Activated T-cell treated with anti-CD3 and anti-CD28 coated beads, Interleukin-2, amount 50 U/mL, for 24 hours (primary cell): ENCODE measurements around the gene ACTL8.
"Not testable (repeated sequence)": the region's sequence is repeated elsewhere in the genome, so short reads cannot be mapped to it uniquely, and the experiment has no call there.

Source experiments
- DNase-seq: peaks from one replicate; pipeline ENCODE4 v3.0.0-alpha.2; 2020
- H3K27ac Mint-ChIP-seq: 2 replicates; pipeline ENCODE4 v1.8.0; 2020; ENCODE audit warnings: mild to moderate bottlenecking, mixed read lengths
- H3K27me3 Mint-ChIP-seq: 2 replicates; pipeline ENCODE4 v1.8.0; 2020; ENCODE audit warnings: mixed read lengths
- H3K36me3 Mint-ChIP-seq: 2 replicates; pipeline ENCODE4 v1.8.0; 2020; ENCODE audit warnings: low read depth, mixed read lengths
- H3K4me1 Mint-ChIP-seq: 2 replicates; pipeline ENCODE4 v1.8.0; 2020; ENCODE audit warnings: low read depth, mixed read lengths
- H3K4me3 Mint-ChIP-seq: 2 replicates; pipeline ENCODE4 v1.8.0; 2020; ENCODE audit warnings: mild to moderate bottlenecking, moderate library complexity, mixed read lengths
- H3K9me3 Mint-ChIP-seq: 2 replicates; pipeline ENCODE4 v1.8.0; 2020; ENCODE audit warnings: mixed read lengths

ACTL8 gene

DNA sequence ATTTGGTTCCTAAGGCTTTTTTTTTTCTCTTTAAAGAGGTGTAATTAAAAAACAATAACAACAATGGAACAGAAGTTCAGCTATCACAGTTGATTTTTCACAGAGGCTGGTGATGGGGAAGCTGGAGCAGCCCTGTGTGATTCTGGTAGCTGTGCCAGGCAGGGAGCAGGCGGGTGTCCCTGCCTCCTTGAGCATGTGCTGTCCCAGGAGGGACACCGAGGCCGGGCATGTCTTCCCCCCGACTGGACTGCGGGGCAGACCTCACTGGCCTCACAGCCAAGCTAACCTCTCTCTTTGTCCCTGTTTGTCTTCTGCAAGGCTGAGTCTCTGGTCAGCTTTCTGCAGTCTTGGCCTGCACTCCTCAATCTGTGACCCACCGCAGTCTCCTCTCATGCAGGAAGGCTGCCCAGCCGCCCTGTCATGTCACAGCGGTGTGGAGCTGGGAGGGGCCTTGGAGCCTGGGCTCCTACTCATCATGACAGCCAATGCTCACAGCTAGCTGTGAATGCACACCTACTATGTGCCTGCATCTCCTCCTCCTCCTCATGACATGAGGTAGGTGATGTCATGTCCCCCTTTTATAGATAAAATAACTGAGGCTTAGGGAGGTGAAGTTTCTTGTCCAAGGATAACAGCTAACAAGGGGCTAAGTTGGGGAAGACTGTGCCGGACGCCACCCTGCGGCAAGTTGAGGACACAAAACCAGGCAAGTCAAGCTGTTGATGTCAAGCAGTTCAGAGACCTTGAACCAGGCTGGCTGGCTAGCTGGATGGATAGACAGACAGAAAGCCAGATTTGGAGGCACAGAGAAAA, 10.3 kb upstream of the ACTL8 start:
- Mint-ChIP-seq H3K4me3 (no peak overlapping the region), H3K27ac (no peak overlapping the region), H3K36me3 (no peaks in the 10 kb centered on the region), H3K27me3 (peaks cover 40% of the 10 kb centered on the region), H3K9me3 (no peaks in the 10 kb centered on the region), H3K4me1 (no peaks in the 10 kb centered on the region)
- DNase-seq, result no peak

DNA sequence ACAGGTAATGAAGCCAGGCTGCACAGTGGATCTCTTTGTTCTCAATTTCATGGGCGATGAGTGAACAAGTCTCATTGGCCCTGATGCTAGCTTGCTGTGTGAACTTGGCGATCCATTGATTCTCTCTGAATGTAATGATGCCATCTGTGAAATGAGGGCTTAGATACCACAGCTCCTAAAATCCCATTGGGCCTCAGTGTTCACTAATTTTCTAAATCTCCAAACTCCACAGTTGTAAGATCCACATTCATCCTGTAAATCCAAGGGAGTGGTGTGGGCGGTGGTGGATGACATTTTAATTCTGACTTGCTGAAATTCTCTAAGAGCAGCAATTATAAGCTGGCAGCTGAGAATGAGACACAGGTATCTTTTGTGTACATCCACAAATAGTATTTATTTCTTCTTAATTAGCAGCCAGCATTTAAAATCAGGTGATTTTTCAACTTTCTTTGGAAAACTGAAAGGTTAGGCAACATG, 9.6 kb upstream of the ACTL8 start:
- Mint-ChIP-seq H3K27me3 (peaks cover 44% of the 10 kb centered on the region), H3K27ac (no peak overlapping the region), H3K36me3 (no peaks in the 10 kb centered on the region), H3K4me1 (no peaks in the 10 kb centered on the region), H3K4me3 (no peak overlapping the region), H3K9me3 (no peaks in the 10 kb centered on the region)
- no peak for DNase-seq

DNA sequence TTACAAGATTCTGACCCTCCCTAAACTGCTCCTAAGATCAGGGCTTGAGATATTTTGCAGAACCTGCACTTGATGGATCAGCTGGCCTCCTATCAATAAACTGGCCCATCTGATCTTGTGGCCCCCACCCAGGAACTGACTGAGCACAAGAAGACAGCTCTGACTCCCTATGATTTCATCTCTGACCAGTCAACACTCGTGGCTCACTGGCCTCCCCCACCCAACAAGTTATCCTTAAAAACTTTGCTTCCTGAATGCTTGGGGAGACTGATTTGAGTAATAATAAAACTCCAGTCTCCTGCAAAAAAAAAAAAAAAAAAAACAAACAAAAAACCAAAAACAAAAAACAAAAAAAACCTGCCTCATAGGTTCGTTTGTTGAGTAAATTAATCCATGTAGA, 8.9 kb upstream of the ACTL8 start:
- not testable (repeated sequence) for H3K4me1 Mint-ChIP-seq, H3K9me3 Mint-ChIP-seq, H3K4me3 Mint-ChIP-seq, H3K27ac Mint-ChIP-seq, H3K36me3 Mint-ChIP-seq, DNase-seq
- H3K27me3 Mint-ChIP-seq, result peaks cover 37% of the 10 kb centered on the region

DNA sequence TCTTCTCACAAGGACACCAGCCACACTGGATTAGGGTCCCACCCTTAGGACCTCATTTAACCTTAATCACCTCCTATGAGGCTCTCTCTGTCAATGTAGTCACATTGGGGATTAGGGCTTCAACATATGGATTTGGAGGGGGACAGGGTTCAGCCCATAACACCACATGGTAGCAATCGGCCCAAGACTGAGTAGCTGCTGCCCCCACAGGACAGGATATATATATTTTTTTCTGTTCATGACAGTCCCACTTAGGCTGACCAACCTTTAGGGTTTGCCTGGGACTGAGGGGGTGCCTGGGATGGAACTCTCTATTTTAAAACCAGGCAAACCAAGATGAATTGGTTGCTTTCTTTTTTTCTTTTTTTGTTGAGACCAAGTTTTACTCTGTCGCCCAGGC, 8.2 kb upstream of the ACTL8 start:
- Mint-ChIP-seq H3K9me3 (no peaks in the 10 kb centered on the region), H3K36me3 (no peaks in the 10 kb centered on the region), H3K4me1 (no peaks in the 10 kb centered on the region), H3K27me3 (peaks cover 32% of the 10 kb centered on the region), H3K4me3 (no peak overlapping the region), H3K27ac (no peak overlapping the region)
- no peak for DNase-seq

DNA sequence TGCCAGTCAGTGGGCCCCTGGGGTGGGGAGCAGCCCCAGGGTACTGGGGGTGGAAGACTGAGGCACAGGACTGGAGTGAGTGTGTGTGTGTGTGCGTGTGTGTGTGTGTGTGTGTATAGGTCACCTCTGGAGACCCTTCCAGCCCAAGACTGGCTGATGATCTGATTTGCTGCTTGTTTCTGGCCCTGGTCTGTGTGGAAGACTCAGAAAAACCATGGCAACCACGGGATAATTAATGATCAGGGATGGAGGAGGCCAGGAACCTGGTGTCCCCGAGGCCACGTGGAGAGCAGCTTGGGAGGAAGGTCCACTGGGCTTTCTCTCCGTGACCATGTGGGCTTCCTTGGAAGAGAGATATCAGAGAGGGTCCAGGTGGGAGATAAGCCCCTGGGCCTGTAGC, 4.8 kb upstream of the ACTL8 start:
- Mint-ChIP-seq H3K27ac (no peak overlapping the region), H3K9me3 (peaks cover 13% of the 10 kb centered on the region), H3K36me3 (peaks cover 3% of the 10 kb centered on the region), H3K4me1 (no peaks in the 10 kb centered on the region), H3K4me3 (no peak overlapping the region), H3K27me3 (peaks cover 11% of the 10 kb centered on the region)
- no peak for DNase-seq

DNA sequence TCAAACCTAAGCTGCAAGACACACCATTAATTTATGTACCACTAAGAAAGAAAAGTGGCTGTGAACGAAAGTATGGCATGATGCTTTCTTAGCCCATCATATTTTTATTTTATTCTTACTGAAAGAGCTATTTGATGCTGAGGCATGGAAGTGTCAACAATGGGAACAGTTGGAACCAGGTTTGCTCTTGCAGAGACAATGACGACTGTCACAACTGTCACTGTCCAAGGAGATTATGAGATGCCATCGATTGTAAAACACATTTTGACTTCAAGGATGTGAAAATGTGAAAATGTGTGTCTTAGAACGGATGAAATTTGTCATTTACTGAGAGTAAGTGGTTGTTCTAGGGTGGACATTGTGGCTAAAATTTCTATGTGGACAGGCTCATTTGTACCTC, 2.8 kb upstream of the ACTL8 start:
- H3K27me3 Mint-ChIP-seq, result peaks cover 6% of the 10 kb centered on the region
- no peak for DNase-seq
- no peaks in the 10 kb centered on the region for H3K4me1 Mint-ChIP-seq
- H3K36me3 Mint-ChIP-seq, result peaks cover 3% of the 10 kb centered on the region
- H3K9me3 Mint-ChIP-seq, result peaks cover 22% of the 10 kb centered on the region
- H3K4me3 Mint-ChIP-seq, result no peak overlapping the region
- no peak overlapping the region for H3K27ac Mint-ChIP-seq

DNA sequence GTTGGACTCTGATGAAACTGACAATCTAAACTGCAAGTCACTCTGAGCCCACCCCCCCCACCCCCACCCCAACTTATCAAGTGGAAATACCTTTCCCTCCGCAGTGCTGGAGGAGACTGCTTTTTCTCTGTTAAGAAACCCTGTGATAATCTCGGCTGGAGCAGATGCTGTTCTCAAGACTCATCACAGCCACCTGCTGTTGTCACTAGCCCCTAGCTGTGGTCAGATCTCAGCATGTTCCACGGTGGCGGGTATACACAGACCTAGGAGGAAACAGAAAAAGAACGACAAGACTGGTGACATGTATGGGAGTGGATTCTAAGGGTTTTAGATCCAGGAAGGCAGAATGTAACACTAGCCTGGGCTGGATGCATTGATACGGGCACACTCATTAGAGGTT, 2.3 kb downstream of the ACTL8 start:
- H3K27ac Mint-ChIP-seq, result no peak overlapping the region

DNA sequence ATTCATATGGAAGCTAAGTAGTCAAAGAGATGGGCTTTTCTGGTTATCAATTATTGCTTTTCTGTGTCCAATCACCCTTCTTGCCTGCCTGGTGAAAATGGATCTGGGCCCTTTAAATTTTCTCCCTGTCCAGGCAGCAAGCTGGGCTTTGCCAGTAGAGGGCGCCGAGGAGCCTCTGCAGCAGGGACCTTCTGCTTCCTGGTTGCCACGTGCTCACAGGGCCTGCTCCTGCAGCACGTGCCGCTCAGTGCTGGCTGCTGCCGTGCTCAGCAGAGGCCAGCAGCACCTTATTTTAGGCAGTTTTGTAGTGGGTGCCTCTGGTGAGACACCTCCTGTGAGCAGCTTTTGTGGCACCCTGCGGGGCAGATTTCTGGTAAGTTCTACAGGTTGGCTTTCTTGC, 4.0 kb downstream of the ACTL8 start:
- peaks cover 5% of the 10 kb centered on the region for H3K36me3 Mint-ChIP-seq
- H3K27me3 Mint-ChIP-seq, result no peaks in the 10 kb centered on the region
- no peak overlapping the region for H3K27ac Mint-ChIP-seq
- H3K4me3 Mint-ChIP-seq, result no peak overlapping the region
- no peak for DNase-seq
- no peaks in the 10 kb centered on the region for H3K4me1 Mint-ChIP-seq
- H3K9me3 Mint-ChIP-seq, result peaks cover 47% of the 10 kb centered on the region

More for the DNA sequence above, 2.3 kb downstream of the ACTL8 start:
- Mint-ChIP-seq H3K4me1 (no peaks in the 10 kb centered on the region), H3K4me3 (no peak overlapping the region), H3K9me3 (peaks cover 54% of the 10 kb centered on the region), H3K27me3 (no peaks in the 10 kb centered on the region), H3K36me3 (peaks cover 5% of the 10 kb centered on the region)
- no peak for DNase-seq

DNA sequence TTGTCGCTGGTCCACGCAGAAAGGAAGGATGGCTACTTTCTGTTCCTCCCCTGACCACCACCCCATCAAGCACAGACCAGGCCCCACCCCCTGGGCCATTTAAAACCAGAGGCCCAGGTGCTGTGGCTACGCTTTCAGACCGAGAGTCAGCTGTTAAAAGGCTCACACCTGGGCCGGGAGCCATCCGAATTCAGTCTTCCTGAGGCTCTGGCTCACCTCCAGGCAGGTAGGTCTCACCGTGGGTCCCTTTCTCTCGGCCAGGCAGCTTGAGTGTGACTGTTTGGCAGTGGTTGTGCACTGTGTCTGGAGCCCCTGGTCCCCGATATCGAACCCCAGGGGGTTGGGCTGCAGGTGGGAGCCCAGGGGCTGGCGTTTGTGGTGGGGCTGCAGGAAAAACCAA, 7.2 kb downstream of the ACTL8 start:
- Mint-ChIP-seq H3K4me3 (no peak overlapping the region), H3K27me3 (peaks cover 19% of the 10 kb centered on the region)

DNA sequence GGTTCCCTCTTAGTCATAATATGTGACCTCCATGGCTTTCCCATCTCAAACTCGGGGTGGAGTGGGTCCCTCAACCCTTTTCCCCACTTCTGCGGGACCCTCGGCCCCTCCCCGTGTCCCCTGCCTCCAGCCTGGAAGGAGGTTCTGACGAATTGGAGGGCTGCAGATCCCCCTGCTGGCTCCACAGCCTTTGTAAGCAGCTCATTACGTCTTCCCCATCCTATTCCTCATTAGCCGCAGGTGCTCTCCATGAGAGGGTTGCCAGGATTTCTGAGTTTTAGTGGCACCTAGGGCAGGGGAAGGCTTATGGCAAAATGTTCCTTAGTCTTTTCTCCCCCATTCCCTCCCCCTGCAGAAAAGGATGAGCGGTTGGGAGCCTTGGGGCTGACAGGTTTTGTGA, 8.3 kb downstream of the ACTL8 start:
- no peak for DNase-seq
- peaks cover 2% of the 10 kb centered on the region for H3K36me3 Mint-ChIP-seq
- H3K27me3 Mint-ChIP-seq, result peaks cover 19% of the 10 kb centered on the region
- H3K4me3 Mint-ChIP-seq, result no peak overlapping the region
- H3K4me1 Mint-ChIP-seq, result no peaks in the 10 kb centered on the region
- no peak overlapping the region for H3K27ac Mint-ChIP-seq
- H3K9me3 Mint-ChIP-seq, result peaks cover 22% of the 10 kb centered on the region

More for the DNA sequence above, 7.2 kb downstream of the ACTL8 start:
- no peaks in the 10 kb centered on the region for H3K4me1 Mint-ChIP-seq
- no peak for DNase-seq
- H3K27ac Mint-ChIP-seq, result no peak overlapping the region
- H3K9me3 Mint-ChIP-seq, result peaks cover 32% of the 10 kb centered on the region
- H3K36me3 Mint-ChIP-seq, result peaks cover 2% of the 10 kb centered on the region

DNA sequence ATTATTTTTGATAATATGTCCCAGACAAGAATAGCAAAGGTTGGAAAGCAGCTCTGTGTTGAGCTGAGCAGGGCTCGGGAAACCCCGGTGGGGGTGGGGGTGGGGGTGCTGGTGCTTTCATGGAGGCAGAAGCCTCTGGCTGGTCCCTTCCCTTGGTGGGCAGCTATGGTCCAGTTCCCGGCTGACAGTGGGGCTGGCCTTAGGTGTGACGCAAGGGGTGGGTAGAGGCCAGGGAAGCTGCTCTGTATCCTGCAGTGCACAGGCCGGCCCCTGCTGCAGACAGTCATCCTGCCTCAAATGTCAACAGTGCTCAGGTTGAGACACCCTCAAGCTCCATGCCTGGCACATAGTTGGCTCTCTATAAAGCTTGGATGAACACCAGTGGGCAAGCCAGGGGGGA, 8.9 kb downstream of the ACTL8 start:
- Mint-ChIP-seq H3K9me3 (peaks cover 16% of the 10 kb centered on the region), H3K27me3 (peaks cover 19% of the 10 kb centered on the region), H3K4me1 (no peaks in the 10 kb centered on the region), H3K36me3 (peaks cover 2% of the 10 kb centered on the region), H3K4me3 (no peak overlapping the region), H3K27ac (no peak overlapping the region)
- no peak for DNase-seq

DNA sequence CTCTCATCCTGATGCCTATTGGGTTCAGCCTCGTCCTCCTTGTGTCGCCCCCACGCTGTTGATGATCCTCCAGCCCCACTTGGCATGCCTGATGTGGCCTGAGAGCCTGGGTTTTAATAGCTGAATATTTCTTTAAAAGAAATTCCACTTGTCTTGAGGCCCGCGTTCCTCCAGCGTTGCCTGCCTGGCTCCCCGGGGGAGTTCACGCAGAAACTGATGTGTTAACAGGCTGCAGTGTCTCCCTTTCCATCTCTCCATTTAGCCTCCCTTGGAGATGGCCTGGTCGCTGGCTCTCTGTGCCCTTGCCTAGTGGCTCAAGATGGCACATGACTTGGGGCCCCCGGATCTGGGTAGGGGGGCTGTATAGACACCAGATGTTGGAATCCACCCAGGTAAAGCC, 9.5 kb downstream of the ACTL8 start:
- peaks cover 2% of the 10 kb centered on the region for H3K36me3 Mint-ChIP-seq

DNA sequence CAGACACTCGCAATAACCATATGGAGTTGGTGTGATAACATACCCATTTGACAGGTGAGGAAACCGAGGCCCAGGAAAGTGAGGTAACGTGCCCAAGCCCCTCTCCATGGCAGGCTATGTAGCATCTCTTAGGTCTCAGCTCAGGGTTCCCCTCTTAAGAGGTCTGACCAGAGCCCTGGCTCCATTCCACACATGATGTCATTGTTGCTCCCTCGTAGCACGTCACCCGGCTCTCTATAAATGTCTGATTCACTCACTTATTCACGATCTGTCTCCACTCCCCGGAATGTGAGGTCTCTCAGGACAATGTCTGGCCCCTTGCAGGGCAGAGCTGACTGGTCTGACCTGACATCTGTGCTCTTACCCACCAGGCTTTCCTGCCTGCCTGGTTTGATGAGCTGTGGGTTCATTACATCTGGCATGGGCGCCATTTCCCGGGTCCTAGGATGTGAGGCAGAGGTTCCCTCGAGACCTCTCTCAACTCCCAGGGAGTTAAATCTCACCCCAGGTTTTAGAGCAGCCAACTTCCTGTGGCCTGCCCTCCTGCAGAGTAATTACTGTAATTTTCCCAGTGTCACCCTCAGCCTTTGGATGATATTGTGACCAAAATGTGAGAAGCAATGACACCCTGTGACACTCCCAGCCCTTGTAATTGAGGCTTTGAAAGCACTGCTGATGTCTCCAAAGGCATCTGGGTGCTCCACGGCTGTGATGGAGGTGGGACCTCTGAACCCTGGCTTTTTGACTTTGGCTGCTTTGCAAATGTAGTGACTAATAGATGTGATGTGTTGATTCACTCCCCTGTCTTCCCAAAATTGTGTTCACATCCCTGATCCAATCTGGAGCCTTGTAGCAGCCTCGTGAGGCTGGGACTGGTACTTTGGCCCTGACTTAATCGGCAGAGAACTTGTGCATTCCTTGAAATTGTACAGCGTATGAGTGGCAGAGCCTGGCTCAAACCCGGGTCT, 10.6 kb downstream of the ACTL8 start:
- DNase-seq, result no peak
- no peak overlapping the region for H3K4me3 Mint-ChIP-seq

More for the DNA sequence above, 9.5 kb downstream of the ACTL8 start:
- H3K27me3 Mint-ChIP-seq, result peaks cover 21% of the 10 kb centered on the region
- H3K4me1 Mint-ChIP-seq, result no peaks in the 10 kb centered on the region
- no peak overlapping the region for H3K27ac Mint-ChIP-seq
- no peak overlapping the region for H3K4me3 Mint-ChIP-seq
- peaks cover 13% of the 10 kb centered on the region for H3K9me3 Mint-ChIP-seq
- no peak for DNase-seq

DNA sequence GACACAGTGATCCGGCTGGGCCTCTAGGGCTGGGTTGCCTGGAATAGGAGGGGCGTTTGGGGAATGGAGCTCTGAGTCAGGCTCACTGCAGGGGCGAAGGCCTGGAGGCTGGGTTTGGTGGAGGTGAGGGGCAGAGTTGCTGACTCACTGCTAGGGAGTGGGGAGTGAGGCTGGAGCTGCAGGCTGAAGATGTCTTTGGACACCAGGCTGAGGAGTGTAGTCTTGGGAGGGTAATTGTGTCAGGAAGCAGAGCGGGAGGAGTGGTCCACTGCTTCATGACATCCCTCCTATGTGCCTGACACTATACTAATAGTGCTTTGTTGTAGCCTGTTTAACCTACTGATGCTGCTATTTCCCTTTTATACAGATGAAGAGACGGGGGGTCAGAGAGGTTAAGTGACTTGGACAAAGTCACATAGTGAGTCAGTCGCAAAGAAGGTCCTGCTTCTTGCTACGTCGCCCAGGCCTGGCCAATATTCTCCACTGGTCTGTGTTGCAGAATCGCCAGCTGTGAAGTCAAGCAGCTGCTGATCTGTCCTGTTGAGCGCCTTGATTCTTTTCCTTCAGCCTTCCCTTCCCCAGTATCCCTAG, 13.6 kb downstream of the ACTL8 start:
- Mint-ChIP-seq H3K27ac (no peak overlapping the region), H3K36me3 (no peaks in the 10 kb centered on the region), H3K4me3 (no peak overlapping the region), H3K9me3 (no peaks in the 10 kb centered on the region), H3K27me3 (peaks cover 21% of the 10 kb centered on the region), H3K4me1 (no peaks in the 10 kb centered on the region)
- no peak for DNase-seq

More for the DNA sequence above, 10.6 kb downstream of the ACTL8 start:
- Mint-ChIP-seq H3K9me3 (peaks cover 5% of the 10 kb centered on the region), H3K27ac (no peak overlapping the region), H3K4me1 (no peaks in the 10 kb centered on the region), H3K27me3 (peaks cover 21% of the 10 kb centered on the region), H3K36me3 (no peaks in the 10 kb centered on the region)
